Mesendoderm (in vitro differentiated cells): Measurements from ENCODE around the gene BTD.

ENCODE experiments used
- DNase-seq: peaks from one replicate; pipeline ENCODE4 v3.0.0; 2013
- H2AK5ac ChIP-seq: 2 replicates; pipeline ENCODE4 v1.6.1; 2013; ENCODE audit warnings: low read length, inconsistent platforms
- H2BK120ac ChIP-seq: 2 replicates; pipeline ENCODE4 v1.6.1; 2013; ENCODE audit warnings: low read depth, mild to moderate bottlenecking, low read length, moderate library complexity, mixed read lengths
- H2BK15ac ChIP-seq: replicated peaks from 2 replicates; pipeline ENCODE4 v1.6.1; 2013; ENCODE audit warnings: low read depth, mild to moderate bottlenecking, moderate library complexity
- H2BK5ac ChIP-seq: 2 replicates; pipeline ENCODE4 v1.6.1; 2013; ENCODE audit warnings: low read length, inconsistent platforms
- H3K18ac ChIP-seq: 2 replicates; pipeline ENCODE4 v1.6.1; 2013; ENCODE audit warnings: mild to moderate bottlenecking, low read length, mixed read lengths
- H3K23ac ChIP-seq: one replicate; pipeline ENCODE4 v1.6.1; 2013; ENCODE audit warnings: low read length
- H3K27ac ChIP-seq: 2 replicates; pipeline ENCODE4 v1.5.1; 2013; ENCODE audit warnings: low read depth, mild to moderate bottlenecking, inconsistent platforms, low read length, moderate library complexity
- H3K27me3 ChIP-seq: 2 replicates; pipeline ENCODE4 v1.6.1; 2013; ENCODE audit warnings: low read length, control low read depth, mild to moderate bottlenecking, inconsistent platforms; ENCODE audit not compliant: insufficient read depth, poor library complexity
- H3K36me3 ChIP-seq: 2 replicates; pipeline ENCODE4 v1.6.1; 2013; ENCODE audit warnings: low read length, inconsistent platforms; ENCODE audit not compliant: control insufficient read depth, insufficient read depth
- H3K4ac ChIP-seq: one replicate; pipeline ENCODE4 v1.6.1; 2013; ENCODE audit warnings: low read depth, mild to moderate bottlenecking, low read length, moderate library complexity
- H3K4me1 ChIP-seq: 2 replicates; pipeline ENCODE4 v1.6.1; 2013; ENCODE audit warnings: low read depth, low read length, inconsistent platforms; ENCODE audit not compliant: control insufficient read depth
- H3K4me2 ChIP-seq: 2 replicates; pipeline ENCODE4 v1.6.1; 2013; ENCODE audit warnings: low read length
- H3K4me3 ChIP-seq: 2 replicates; pipeline ENCODE4 v1.5.1; 2013; ENCODE audit warnings: mild to moderate bottlenecking, low read length
- H3K56ac ChIP-seq: one replicate; pipeline ENCODE4 v1.6.1; 2013; ENCODE audit warnings: low read length
- H3K79me1 ChIP-seq: 2 replicates; pipeline ENCODE4 v1.6.1; 2013; ENCODE audit warnings: low read length, inconsistent platforms
- H3K79me2 ChIP-seq: 2 replicates; pipeline ENCODE4 v1.6.1; 2013; ENCODE audit warnings: mild to moderate bottlenecking, low read length; ENCODE audit not compliant: control insufficient read depth, insufficient read depth
- H3K9ac ChIP-seq: 2 replicates; pipeline ENCODE4 v1.6.1; 2013; ENCODE audit warnings: low read length, inconsistent platforms
- H4K5ac ChIP-seq: one replicate; pipeline ENCODE4 v1.6.1; 2013; ENCODE audit warnings: low read length
- H4K8ac ChIP-seq: one replicate; pipeline ENCODE4 v1.6.1; 2013; ENCODE audit warnings: low read depth, mild to moderate bottlenecking, control low read depth, low read length, moderate library complexity
- WGBS: extraction: QIAGEN DNeasy Blood & Tissue Kit; methylation state at CpG from one replicate; pipeline ENCODE4 v1.1.7; 2013; ENCODE audit warnings: low lambda C conversion rate, missing lambda C conversion rate; ENCODE audit not compliant: insufficient coverage; ENCODE audit errors: extremely low coverage; 5-methylcytosine and 5-hydroxymethylcytosine counted together

The BTD gene

DNA sequence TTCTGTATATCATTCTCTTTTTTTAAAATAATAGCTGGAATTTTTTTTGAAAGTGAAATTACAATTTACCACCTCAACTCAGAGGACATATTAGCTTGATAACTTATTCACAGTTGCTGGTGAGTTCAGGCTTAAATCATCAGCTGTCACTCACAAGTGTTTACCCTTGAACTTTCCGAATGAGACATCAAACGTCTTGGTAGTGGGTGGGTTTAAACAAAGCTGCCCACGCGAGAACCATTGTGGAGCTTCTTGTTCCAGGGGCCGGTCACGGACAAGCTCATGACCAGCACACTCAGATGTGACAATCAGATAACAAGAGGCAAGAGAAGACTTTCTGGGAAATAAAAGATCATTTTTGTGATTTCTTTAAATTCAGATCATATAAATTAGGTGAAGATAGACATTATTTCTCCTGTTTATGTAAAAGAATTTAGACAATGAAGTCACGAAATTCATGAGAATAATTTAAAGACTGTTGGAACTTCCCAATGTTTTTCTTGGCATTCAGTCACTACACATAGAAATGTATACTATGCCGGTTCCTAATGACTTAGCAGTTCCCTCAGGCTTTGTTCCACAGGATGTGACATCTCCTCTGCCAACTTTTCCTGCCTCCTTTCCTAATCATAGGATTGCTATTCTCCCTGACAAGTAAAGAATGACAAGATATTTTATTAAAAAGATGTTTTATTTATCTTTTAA, 29.3 kb downstream of the BTD start:
- H3K27ac ChIP-seq = no peak overlapping the region
- H3K4me3 ChIP-seq = no peak overlapping the region
- peak; percentile 87 for DNase-seq

DNA sequence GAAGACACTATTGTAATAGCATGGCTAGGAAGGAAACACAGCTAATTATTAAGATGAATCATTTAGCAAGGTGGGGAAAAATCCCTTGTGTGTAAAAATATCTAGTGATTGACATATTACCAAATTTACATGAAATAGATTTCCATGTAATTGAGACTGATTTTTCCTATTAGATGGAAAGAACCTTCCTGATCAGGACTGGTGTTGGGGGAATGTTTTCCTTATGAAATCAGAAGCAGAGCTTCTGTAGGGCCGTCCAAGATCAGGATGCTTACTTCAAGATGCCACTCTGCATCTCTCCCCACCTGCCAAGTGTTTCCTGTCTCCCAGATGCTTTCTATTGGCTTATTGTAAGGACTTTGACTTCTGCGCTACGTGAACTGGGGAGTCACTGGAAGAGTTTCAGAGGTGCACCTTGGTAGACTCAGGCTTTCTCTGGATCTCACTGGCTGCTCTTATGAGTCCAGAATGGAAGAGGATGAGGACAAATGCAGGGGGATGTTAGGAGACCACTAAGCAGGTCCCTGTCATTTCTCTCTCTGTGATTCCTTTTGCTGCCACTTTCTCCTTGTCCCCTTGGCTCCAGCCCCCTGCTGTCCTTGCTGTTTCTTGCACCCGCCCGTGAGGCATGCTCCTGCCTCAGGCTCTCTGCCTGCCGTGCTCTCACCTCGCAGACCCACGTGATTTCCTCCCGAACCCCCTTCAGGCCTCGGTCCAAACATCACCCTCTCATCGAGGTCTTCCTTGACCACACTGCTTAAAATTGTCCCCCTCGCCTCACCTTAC, 30.1 kb downstream of the BTD start:
- no peak overlapping the region for H3K27ac ChIP-seq

More for the DNA sequence above, 29.3 kb downstream of the BTD start:
- no peak overlapping the region for H3K23ac ChIP-seq
- no peak overlapping the region for H3K18ac ChIP-seq
- no peak overlapping the region for H3K56ac ChIP-seq
- no peak overlapping the region for H4K8ac ChIP-seq
- no peak overlapping the region for H4K5ac ChIP-seq
- WGBS = no CpG with 5 or more reads among the region's 8 CpGs
- H3K4ac ChIP-seq = no peak overlapping the region
- H3K36me3 ChIP-seq = no peaks in the 10 kb centered on the region
- no peak overlapping the region for H2BK15ac ChIP-seq
- H3K4me2 ChIP-seq = no peak overlapping the region
- no peaks in the 10 kb centered on the region for H3K4me1 ChIP-seq
- no peaks in the 10 kb centered on the region for H3K79me1 ChIP-seq
- no peaks in the 10 kb centered on the region for H3K27me3 ChIP-seq
- no peak overlapping the region for H3K9ac ChIP-seq
- no peaks in the 10 kb centered on the region for H3K79me2 ChIP-seq
- H2BK120ac ChIP-seq = no peak overlapping the region
- no peak overlapping the region for H2BK5ac ChIP-seq
- H2AK5ac ChIP-seq = no peak overlapping the region

DNA sequence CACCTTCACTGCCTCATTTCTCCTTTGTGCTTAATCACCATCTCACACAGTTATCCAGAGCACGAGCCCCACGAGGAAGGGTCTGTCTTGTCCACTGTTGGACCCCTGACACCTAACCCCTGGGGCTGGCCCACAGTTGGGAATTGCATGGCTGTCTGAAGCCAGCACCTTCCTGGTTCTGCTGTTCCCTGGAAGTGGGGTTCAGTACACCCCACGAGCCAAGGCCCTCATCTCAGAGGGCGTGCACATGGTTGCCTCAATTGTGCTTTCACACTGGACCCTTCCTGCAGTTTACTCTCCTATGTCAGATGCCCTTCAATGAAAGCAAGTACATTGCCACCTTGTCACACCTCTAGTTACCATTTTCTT, 30.7 kb downstream of the BTD start:
- Histone ChIP-seq H3K79me1 (no peaks in the 10 kb centered on the region), H3K27me3 (no peaks in the 10 kb centered on the region), H2BK120ac (no peak overlapping the region), H3K79me2 (no peaks in the 10 kb centered on the region), H2BK5ac (no peak overlapping the region), H3K4me3 (no peak overlapping the region), H4K5ac (no peak overlapping the region), H3K4me2 (no peak overlapping the region), H3K18ac (no peak overlapping the region), H2AK5ac (no peak overlapping the region), H3K56ac (peak overlapping the region; percentile 11), H3K23ac (no peak overlapping the region), H3K4me1 (no peaks in the 10 kb centered on the region), H3K27ac (no peak overlapping the region), H3K4ac (no peak overlapping the region), H2BK15ac (no peak overlapping the region), H3K36me3 (no peaks in the 10 kb centered on the region), H3K9ac (no peak overlapping the region), H4K8ac (no peak overlapping the region)
- DNase-seq = no peak
- WGBS = no CpG with 5 or more reads among the region's 4 CpGs

More for the DNA sequence above, 30.1 kb downstream of the BTD start:
- Histone ChIP-seq H3K79me1 (no peaks in the 10 kb centered on the region), H3K36me3 (no peaks in the 10 kb centered on the region), H3K23ac (no peak overlapping the region), H2BK120ac (no peak overlapping the region), H4K5ac (no peak overlapping the region), H3K4ac (no peak overlapping the region), H3K27me3 (no peaks in the 10 kb centered on the region), H2BK15ac (no peak overlapping the region), H3K4me3 (no peak overlapping the region), H3K79me2 (no peaks in the 10 kb centered on the region), H3K4me2 (no peak overlapping the region), H3K18ac (no peak overlapping the region), H4K8ac (no peak overlapping the region), H3K56ac (peak overlapping the region; percentile 11), H2AK5ac (no peak overlapping the region), H2BK5ac (no peak overlapping the region), H3K9ac (no peak overlapping the region), H3K4me1 (no peaks in the 10 kb centered on the region)
- DNase-seq = peak; percentile 53
- no CpG with 5 or more reads among the region's 12 CpGs for WGBS

DNA sequence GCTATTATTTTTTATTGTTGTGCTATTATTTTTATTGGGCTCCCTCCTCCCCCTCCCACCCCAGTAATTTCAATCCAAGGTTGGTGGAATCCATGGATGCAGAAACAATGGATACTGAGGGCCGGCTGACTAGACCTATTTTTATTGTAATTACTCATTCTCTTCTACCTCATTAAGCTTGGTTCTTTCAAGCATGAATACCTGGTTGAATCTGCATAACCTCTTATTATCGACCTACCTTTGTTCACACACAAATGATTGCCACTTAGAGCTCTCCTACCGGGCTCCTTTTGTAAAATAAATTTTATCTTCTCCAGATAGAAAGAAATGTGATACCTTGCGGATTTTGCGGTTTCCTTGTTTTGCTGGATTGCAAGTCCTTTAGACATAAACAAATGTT, 31.6 kb downstream of the BTD start:
- no peak overlapping the region for H3K56ac ChIP-seq
- no peak overlapping the region for H3K18ac ChIP-seq
- no peak overlapping the region for H4K5ac ChIP-seq
- H3K27me3 ChIP-seq = no peaks in the 10 kb centered on the region
- no peak for DNase-seq
- no peak overlapping the region for H3K4me2 ChIP-seq
- WGBS = no CpG with 5 or more reads among the region's 5 CpGs
- H2BK5ac ChIP-seq = no peak overlapping the region
- no peak overlapping the region for H2BK15ac ChIP-seq
- no peak overlapping the region for H3K27ac ChIP-seq
- H3K4me1 ChIP-seq = no peaks in the 10 kb centered on the region
- no peak overlapping the region for H2BK120ac ChIP-seq
- H3K9ac ChIP-seq = no peak overlapping the region
- H3K4ac ChIP-seq = no peak overlapping the region
- H2AK5ac ChIP-seq = no peak overlapping the region
- no peak overlapping the region for H4K8ac ChIP-seq
- no peaks in the 10 kb centered on the region for H3K79me2 ChIP-seq
- H3K4me3 ChIP-seq = no peak overlapping the region
- H3K23ac ChIP-seq = no peak overlapping the region
- H3K36me3 ChIP-seq = no peaks in the 10 kb centered on the region
- no peaks in the 10 kb centered on the region for H3K79me1 ChIP-seq

DNA sequence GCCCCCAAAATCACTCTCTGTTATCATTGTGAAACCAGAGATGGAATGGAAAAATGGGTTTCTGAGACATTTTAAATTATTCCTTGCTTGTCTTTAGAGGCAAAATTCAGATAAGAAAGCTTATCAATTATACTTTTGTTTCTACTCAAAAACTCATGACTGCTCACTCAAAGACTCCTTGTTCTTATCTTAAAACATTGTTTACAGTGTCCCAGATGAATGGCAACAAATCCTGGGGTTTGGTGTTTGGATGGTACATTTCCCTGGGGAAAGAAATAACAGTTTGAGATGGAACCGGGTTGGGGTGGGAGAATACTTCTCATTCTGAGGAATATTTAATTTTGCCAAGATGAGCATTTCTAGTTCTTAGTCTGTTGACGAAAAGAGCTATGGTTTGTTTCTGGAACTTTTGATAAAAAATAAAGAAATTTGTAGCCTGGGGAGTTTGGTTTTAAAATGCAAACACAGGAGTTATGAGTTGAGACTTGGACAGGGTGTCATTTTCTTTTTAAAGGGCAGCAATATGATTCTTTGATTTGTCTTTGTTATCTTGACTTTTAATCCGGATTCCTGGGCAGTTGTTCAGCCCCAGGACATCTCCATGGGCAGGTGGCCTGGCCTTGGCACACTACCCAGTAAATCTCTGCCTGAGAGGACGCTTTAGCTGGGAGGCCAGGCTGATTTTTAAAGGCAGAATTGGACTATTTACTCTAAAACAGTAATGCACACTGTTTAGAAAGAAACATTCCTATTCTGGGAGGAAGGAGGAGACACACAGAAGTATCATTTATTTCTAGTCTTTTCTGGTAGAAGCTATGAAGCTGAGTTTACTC, 32.4 kb downstream of the BTD start:
- Histone ChIP-seq H4K5ac (no peak overlapping the region), H2AK5ac (no peak overlapping the region), H4K8ac (no peak overlapping the region), H3K23ac (no peak overlapping the region), H2BK5ac (no peak overlapping the region), H2BK120ac (no peak overlapping the region), H3K4me3 (no peak overlapping the region), H3K18ac (no peak overlapping the region), H3K4ac (no peak overlapping the region), H3K79me1 (no peaks in the 10 kb centered on the region), H3K36me3 (no peaks in the 10 kb centered on the region), H3K4me2 (no peak overlapping the region), H2BK15ac (no peak overlapping the region), H3K9ac (no peak overlapping the region), H3K27me3 (no peaks in the 10 kb centered on the region), H3K4me1 (no peaks in the 10 kb centered on the region), H3K56ac (no peak overlapping the region), H3K79me2 (no peaks in the 10 kb centered on the region), H3K27ac (no peak overlapping the region)
- no peak for DNase-seq
- WGBS = no CpG with 5 or more reads among the region's 4 CpGs
